NCI-H1694 treated with DMSO at 0.1 percent for 48 hours (cell line): ENCODE data around the gene ACSS1.
A peak's percentile ranks its signal among the peaks of the same experiment; 100 is the strongest.

ENCODE experiments used
- DNase-seq: peaks from one replicate; lab custom pipeline; 2025; lab: John Stamatoyannopoulos, UW

ACSS1 gene

GRCh38 chr20:25058051-25058846 lies at the start of gene ACSS1:
TSS of gene ACSS1 (minus strand) at chr20:25058139. CDS start at chr20:25058102, 37 bp downstream.
- DNase-seq = no peak

DNA sequence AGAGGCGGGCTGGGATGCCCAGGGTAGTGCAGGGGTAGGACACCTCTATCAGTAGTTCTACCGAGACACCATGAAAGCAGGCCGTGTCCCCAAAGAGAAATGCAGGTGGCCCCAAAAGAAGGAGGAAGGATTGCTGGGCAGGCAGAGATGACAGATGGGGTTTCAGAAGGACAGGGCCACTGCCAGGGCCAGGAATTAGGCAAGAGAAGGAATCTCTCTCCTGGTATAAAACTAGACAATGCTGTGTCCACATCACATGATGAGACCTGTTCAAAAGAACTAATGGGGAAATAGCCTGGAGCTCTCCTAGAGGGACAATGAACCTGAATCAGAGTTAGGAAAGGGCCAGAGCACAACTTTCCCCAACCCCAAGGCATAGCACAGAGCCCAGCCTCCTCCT lies 45.6 kb upstream of the ACSS1 start:
- DNase-seq = no peak

DNA sequence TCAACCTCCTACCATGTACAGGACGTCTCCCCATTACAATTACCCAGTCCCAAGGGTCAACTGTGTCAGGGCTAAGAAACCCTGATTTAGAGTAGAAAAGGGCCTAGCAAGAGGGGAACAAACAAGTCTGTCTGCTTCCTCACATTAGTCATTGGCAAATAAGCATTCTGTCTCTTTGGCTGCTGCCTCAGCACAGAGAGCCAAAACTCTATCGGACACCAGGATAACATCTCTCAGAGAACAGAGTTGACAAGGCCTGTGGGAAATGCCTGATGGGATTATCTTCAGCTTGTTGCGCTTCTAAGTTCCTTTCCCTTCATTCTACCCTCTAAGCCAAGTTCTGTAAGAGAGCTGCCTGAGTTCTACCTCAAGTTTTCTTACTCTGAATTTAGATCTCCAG lies 43.0 kb upstream of the ACSS1 start:
- DNase-seq = no peak

DNA sequence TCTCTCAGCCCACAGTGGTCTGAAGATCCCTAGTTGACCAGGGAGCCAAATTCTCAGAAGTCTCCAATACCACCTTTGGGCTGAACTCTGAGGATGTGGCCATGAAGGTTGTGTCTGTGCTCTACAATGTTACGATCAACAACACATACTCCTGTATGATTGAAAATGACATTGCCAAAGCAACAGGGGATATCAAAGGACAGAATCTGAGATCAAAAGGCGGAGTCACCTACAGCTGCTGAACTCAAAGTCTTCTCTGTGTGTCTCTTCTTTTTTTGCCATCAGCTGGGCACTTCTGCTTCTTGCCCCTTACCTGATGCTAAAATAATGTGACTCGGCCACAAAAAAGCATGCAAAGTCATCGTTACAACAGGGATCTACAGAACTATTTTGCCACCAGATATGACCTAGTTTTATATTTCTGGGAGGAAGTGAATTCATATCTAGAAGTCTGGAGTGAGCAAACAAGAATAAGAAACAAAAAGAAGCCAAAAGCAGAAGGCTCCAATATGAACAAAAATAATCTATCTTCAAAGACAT lies 41.7 kb upstream of the ACSS1 start:
- no peak for DNase-seq

DNA sequence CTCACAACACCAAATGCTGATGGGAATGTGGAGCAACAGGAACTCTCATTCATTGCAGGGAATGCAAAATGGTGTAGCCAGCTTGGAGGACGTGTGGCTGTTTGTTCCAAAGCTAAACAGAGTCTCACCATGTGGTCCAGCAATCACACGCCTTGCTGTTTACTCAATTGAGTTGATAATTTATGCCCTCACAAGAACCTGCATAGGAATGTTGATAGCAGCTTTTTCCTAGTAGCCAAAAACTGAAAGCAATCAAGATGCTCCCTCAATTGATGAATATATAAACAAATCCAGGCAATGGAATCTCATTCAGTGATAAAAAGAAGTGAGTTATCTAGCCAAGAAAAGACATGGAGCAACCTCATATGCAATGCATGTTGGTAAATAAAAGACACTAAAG lies 39.6 kb upstream of the ACSS1 start:
- DNase-seq = no peak

GRCh38 chr20:25090492-25091429 lies 32.8 kb upstream of the ACSS1 start:
- peak; percentile 84 for DNase-seq

DNA sequence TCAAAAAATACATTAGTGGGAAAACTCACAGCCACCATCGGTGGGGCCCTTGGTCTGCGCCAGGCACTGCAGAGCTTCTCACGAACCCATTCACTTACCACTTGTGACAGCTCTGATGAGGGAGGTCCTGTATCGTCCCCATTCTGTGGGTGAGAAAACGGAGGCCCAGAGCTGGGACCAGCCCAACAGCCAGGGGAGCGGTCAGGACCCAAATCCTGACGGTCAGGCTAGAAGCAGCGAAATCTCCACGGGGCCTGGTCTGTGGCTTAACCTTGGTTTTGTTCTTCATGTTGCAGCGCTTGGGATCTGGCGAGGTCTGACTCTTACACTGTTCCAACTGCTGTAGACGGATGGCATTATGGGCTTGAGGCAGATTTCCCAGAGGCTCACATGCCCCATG lies 31.7 kb upstream of the ACSS1 start:
- no peak for DNase-seq

DNA sequence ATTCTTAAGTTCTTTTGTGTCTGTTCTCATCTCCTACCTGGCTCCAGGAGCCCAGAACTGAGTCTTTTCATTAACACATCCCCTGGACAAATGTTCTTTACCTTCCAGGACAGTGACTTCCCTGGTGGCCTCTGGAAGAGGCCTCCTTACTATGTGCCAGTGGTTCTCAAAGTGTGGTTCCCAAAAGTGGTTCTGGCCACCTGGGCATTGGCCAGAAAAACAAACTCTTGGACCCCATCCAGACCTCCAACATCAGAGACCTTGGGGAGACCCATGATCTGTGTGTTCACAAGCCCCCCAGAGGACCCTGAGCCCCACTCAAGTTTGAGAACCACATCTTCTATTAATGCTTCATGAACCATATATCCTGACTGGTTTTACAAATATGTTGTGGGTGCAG lies 31.2 kb upstream of the ACSS1 start:
- DNase-seq = no peak

- no peak for DNase-seq
Measured at GRCh38 chr20:25088267-25088666, 30.3 kb upstream of the ACSS1 start.

DNA sequence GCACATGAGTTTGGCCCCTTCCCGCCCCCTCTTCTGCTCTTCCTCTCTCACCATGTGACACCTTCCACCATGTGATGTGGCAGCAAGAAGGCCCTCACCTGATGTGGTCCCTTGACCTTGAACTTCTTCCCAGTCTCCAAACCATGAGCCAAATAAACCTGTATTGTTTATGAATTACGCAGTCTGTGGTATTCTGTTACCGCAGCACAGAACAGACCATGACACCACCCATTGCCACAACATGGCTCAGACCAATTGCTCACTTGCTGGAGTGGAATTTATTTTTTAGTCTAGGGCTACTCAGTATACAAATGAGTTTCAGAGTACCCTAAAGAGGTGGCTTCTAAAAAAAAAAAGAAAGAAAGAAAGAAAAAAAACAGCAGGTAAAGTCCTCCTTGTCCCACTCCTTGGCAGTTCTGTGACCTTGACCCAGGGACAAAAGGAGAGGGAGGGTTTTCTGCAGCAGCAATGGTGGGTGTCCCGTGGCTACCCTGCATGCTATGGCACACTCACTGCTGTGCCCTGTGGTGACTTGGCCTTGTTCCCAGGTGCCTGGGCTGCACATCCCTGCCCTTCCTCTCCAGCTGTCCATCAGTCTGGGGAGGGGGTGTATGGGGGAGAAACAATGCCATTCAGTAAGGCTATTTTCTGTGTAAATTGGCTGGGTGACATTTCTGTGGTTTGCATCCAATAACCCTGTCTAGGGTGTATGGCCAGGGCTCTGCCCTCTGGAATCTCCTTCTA lies 29.4 kb upstream of the ACSS1 start:
- no peak for DNase-seq

GRCh38 chr20:25085756-25086495 lies 28.0 kb upstream of the ACSS1 start:
- DNase-seq = no peak

DNA sequence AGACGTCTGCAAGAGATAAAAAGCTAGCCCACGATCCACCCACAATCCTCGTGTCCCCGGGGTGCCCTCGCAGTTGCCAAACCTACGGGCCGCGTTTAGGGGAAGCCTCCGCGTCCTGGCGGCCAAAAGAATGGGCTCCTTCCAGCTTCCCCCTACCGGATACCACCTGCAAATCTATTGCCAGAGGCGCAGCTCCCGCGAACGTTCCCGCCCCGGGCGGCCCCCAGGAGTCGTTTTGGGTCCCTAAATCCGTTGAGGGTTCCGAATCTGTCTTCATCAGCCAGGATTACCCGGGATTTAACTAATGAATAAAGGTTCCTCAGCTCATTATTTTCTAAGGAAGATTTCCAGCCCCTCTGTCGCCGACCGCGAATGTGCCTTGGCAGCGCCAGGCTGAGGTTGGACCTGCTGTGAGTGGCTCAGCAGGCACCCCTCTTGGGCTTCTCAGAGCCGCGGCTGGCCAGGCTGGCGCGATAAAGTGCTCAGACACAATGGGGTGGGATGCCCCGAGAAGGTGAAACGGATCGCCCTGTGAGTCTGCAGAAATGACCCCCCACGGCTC lies 26.8 kb upstream of the ACSS1 start:
- no peak for DNase-seq

DNA sequence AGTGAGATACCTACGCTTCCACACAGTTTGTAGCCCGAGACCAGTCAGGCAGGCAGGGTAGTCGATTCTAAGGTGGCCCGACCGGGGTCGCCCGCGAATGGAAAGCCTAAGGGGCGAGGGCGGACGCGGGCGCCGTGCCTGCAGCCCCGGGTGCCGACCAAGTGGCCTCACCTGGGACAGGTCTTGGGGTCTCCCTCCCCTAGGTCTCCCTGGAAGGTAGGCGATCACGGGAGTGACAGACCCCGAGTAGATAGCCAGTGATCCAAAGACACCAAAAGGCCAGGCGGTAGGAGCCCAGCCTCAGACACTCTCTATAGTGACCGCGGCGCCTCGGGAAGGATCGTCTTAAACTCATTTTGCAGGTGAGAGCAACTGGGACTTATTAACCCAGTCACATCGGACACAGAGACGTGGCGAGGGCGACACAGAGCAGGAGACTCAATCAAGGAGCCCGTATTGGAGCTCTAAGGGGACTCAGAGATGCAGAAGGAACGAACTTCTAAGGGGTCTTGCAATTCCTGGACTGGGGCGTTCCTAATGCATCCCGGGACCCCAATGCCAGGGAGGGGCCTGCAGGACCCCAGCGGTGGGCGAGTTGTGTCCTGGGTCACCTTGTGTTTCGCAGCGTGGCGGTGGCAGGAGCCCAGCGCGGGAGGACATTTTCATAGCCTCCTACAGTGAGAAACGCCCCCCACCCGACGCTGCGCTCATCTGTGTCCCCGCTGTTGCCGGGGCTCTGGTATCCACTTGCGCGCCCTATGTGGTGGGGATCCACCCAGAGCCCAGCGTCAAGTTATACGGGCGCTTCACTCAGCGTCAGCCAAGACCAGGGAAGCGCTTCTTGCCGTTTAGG lies 26.1 kb upstream of the ACSS1 start:
- no peak for DNase-seq

- no peak for DNase-seq
Measured at GRCh38 chr20:25083141-25083772, 25.3 kb upstream of the ACSS1 start.

DNA sequence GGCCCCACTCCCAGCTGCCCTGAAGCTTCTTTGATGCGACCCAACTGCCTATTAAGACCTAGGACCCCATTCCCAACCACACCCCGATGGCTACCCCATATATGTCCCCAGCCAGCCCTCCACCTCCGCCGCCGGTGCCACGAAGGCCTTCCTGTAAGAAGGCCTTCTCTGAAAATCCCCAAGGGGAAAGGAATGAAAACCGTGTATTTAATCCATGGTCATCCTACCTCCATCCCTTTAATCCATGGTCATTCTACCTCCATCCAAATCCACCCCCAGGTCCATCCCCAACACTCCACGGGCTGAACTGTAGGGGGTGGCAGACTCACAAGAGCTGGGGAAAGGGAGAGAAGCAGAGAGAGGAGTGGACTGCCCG lies 24.5 kb upstream of the ACSS1 start:
- DNase-seq = no peak

DNA sequence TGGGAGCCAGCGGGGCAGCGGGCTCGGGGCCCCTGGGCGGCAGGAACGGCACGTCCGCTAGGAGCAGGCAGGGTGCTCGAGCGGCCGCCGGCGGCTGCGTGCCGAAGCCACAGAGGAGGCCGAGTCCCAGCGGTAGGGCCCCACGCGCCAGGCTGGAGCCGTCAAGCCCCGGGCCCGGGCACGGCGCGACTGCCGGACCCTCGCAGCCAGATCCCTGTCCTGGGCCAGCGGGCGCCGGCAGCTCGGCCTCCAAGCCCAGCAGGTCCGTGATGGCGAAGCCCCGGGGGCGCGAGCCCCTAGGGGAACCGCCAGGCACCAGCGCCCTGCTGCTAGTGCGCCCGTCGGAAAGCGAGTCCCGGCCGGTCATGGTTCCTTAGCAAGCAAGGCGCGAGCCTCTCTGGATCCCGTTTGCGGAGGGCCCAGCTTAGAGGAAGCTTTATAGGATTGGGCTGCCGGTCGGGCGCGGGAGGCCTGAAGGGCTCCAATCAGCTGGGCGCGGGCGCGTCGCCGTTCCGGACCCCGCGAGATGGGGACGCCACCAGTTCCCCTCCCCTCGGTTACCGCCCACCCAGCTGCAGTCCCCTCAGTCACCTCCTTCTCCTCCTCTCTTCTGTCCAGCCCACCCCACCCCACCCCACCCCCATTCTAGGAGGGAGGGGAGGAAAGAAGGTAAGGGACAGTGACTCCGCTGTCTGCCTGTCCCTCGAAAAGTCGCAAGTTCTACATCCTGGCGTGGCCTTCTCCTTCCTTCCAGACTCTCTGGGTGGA lies 24.0 kb upstream of the ACSS1 start, which contains the start of gene VSX1:
Gene VSX1, minus strand, starts transcription at position 412 of the 768 bp plus-strand sequence. Its CDS starts 45 bp downstream, at position 367.
- no peak for DNase-seq

GRCh38 chr20:25081065-25081729 lies 23.3 kb upstream of the ACSS1 start:
- DNase-seq = no peak

GRCh38 chr20:25079171-25079570 lies 21.2 kb upstream of the ACSS1 start:
- no peak for DNase-seq
